ENCODE measurements around the gene CNNM2. TPM values are rescaled to one million over a fixed set of nuclear protein-coding genes. Genes with fewer than 3 reads are reported as not detected.

CNNM2 gene
- polyA plus RNA-seq, 1 of the 3 experiments (the other 2 are of a cell fraction) = 4.0 TPM

GRCh38 chr10:103100620-103101019 lies 182.5 kb downstream of the CNNM2 start:
- H3K36me3 ChIP-seq (replicated peaks in 1 of 2; ENCODE audit: control insufficient read depth in 1 of 2, insufficient read depth in 2 of 2, low read length in 1 of 2) = peaks cover 70 to 76% of the 10 kb centered on the region in 2 experiments
- no peak overlapping the region for H3K27ac ChIP-seq (ENCODE audit: low read depth in 2 of 2, low read length in 1 of 2)
- no peaks in the 10 kb centered on the region for H3K79me2 ChIP-seq (ENCODE audit: insufficient read depth)
- H3F3A ChIP-seq (replicated peaks; ENCODE audit: insufficient read depth) = no peaks in the 10 kb centered on the region
- no peak overlapping the region for H3K4me3 ChIP-seq (ENCODE audit: low read depth in 2 of 2, low read length in 1 of 2)
- 0 out of 2 replicates have a peak, but pooled peaks have one; percentile 12 for TF ChIP-seq RCOR1 (IDR thresholded peaks at IDR 0.05; ENCODE audit: low read length)
- no peak for TF ChIP-seq NRF1 (IDR thresholded peaks at IDR 0.05; ENCODE audit: low read depth, low read length)
- H3K4me2 ChIP-seq = no peak overlapping the region
- H3K9ac ChIP-seq = no peak overlapping the region
- H4K20me1 ChIP-seq (ENCODE audit: insufficient read depth) = no peaks in the 10 kb centered on the region
- peaks cover 3 to 6% of the 10 kb centered on the region in 2 experiments; a peak in 3 of 4 replicates for H3K4me1 ChIP-seq (ENCODE audit: control insufficient read depth in 1 of 2, insufficient read depth in 2 of 2, low read depth in 1 of 2, low read length in 1 of 2)
- H3K27me3 ChIP-seq (ENCODE audit: insufficient read depth) = no peaks in the 10 kb centered on the region
- ChIA-PET CTCF (interaction anchor here (0.9 to 1.6 kb wide), 3 partner anchors 144 to 233 kb away, joined by 4 to 5 read pairs (median 5); partner anchors contain the start of gene CNNM2), POLR2A (no interaction called here)
- 79% methylated on average over 2 of the region's 2 CpGs for WGBS (ENCODE audit: low lambda C conversion rate)
- no peak for DNase-seq
- no peak overlapping the region for H2AFZ ChIP-seq (ENCODE audit: low read depth)
- no peaks in the 10 kb centered on the region for H3K9me2 ChIP-seq
- no peaks in the 10 kb centered on the region for H3K9me3 ChIP-seq

GRCh38 chr10:103102195-103102594 lies 184.1 kb downstream of the CNNM2 start:
- ChIA-PET CTCF (interaction anchor here (1.6 kb wide), 1 partner anchor 142 kb away, joined by 5 read pairs; no protein-coding TSS in a partner anchor), POLR2A (no interaction called here)
- DNase-seq = no peak
- H4K20me1 ChIP-seq (ENCODE audit: insufficient read depth) = no peaks in the 10 kb centered on the region
- H3K9me3 ChIP-seq = no peaks in the 10 kb centered on the region
- peaks cover 5 to 6% of the 10 kb centered on the region in 2 experiments; a peak in 3 of 4 replicates for H3K4me1 ChIP-seq (ENCODE audit: control insufficient read depth in 1 of 2, insufficient read depth in 2 of 2, low read depth in 1 of 2, low read length in 1 of 2)
- no peaks in the 10 kb centered on the region for H3K27me3 ChIP-seq (ENCODE audit: insufficient read depth)
- 100% methylated on average over 3 of the region's 3 CpGs for WGBS (ENCODE audit: low lambda C conversion rate)
- no peaks in the 10 kb centered on the region for H3K9me2 ChIP-seq
- H3K4me3 ChIP-seq (ENCODE audit: low read depth in 2 of 2, low read length in 1 of 2) = no peak overlapping the region
- H3F3A ChIP-seq (replicated peaks; ENCODE audit: insufficient read depth) = no peaks in the 10 kb centered on the region
- H3K9ac ChIP-seq = no peak overlapping the region
- no peak overlapping the region for H2AFZ ChIP-seq (ENCODE audit: low read depth)
- peaks cover 11% of the 10 kb centered on the region; the same call in 1 of the 2 replicates for H3K79me2 ChIP-seq (ENCODE audit: insufficient read depth)
- H3K36me3 ChIP-seq (replicated peaks in 1 of 2; ENCODE audit: control insufficient read depth in 1 of 2, insufficient read depth in 2 of 2, low read length in 1 of 2) = peaks cover 73 to 78% of the 10 kb centered on the region in 2 experiments
- H3K27ac ChIP-seq (ENCODE audit: low read depth in 2 of 2, low read length in 1 of 2) = no peak overlapping the region
- no peak for TF ChIP-seq GABPA (IDR thresholded peaks at IDR 0.05; ENCODE audit: low read depth)
- TF ChIP-seq SMC3 (IDR thresholded peaks at IDR 0.05; ENCODE audit: low read depth, low read length) = no peak
- no peak for TF ChIP-seq CTCF (IDR thresholded peaks at IDR 0.05)
- TF ChIP-seq FOXM1 (IDR thresholded peaks at IDR 0.05; ENCODE audit: low read depth) = no peak
- TF ChIP-seq USF1 (IDR thresholded peaks at IDR 0.05; ENCODE audit: borderline replicate concordance, low read depth) = no peak
- no peak for TF ChIP-seq FOXJ3 (CRISPR knock-in tag; IDR thresholded peaks at IDR 0.05)
- TF ChIP-seq RCOR1 (IDR thresholded peaks at IDR 0.05; ENCODE audit: low read length) = no peak
- no peak for TF ChIP-seq REST (IDR thresholded peaks at IDR 0.05; ENCODE audit: low read depth, low read length)
- TF ChIP-seq GATA2 (CRISPR knock-in tag; IDR thresholded peaks at IDR 0.05) = no peak
- TF ChIP-seq SIN3A (IDR thresholded peaks at IDR 0.05; ENCODE audit: borderline replicate concordance, low read depth, low read length) = no peak
- no peak for TF ChIP-seq PBX3 (IDR thresholded peaks at IDR 0.05)
- H3K4me2 ChIP-seq = no peak overlapping the region

Data from SK-N-SH (cell line).